GM19025 (cell line): Measurements from ENCODE around the gene SCRN1.
"Not testable (repeated sequence)": the region's sequence is repeated elsewhere in the genome, so short reads cannot be mapped to it uniquely, and the experiment has no call there.

Experiments used
- ATAC-seq: cut with Tn5 transposase; IDR thresholded peaks from one replicate; pipeline ENCODE4 v1.9.1; 2021; ENCODE audit warnings: mild to moderate bottlenecking, low read depth, moderate library complexity; ENCODE audit not compliant: unreplicated experiment

The SCRN1 gene

DNA sequence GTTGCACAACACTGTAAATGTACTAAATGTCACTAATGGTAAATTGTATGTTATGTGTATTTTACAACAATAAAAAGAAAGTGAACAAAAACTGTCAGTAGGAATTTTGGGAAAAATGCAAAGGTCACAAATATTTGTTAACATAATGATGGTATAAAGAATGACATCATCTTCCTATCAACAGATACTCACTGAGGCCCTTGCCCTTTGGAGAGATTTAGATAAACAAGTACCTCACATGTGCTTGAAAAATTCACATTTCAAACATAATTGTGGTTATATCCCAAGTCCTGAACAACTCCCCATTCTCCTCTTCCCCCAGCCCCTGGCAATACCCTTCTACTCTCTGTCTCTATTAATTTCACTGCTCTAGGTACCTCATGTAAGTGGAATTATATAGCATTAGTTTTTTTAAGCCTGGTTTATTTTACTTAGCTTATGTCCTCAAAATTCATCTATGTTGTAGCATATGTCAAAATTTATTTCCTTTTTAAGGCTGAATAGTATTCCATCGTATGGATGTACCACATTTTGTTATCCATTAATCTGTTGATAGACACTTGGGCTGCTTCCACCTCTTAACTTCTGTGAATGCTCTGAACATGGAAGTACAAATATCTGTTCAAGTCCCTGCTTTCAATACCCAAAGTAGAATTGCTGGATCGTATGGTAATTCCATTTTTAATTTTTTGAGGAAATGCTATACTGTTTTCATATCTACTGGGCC lies 92.8 kb downstream of the SCRN1 start:
- ATAC-seq: no peak

DNA sequence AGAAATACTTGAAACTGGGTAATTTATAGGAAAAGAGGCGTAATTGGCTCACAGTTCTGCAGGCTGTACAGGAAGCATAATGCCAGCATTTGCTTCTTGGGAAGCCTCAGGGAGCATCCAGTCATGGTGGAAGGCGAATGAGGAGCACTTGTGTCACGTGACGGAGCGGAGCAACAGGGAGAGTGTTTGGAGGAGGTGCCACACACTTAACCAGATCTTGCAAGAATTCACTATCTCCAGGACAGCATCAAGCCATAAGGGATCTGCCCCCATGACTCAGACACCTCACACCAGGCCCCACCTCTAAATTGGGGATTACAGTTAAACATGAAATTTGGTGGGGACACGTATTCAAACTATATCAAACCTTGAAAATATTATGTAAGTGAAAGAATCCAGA lies 94.0 kb downstream of the SCRN1 start:
- ATAC-seq: no peak

DNA sequence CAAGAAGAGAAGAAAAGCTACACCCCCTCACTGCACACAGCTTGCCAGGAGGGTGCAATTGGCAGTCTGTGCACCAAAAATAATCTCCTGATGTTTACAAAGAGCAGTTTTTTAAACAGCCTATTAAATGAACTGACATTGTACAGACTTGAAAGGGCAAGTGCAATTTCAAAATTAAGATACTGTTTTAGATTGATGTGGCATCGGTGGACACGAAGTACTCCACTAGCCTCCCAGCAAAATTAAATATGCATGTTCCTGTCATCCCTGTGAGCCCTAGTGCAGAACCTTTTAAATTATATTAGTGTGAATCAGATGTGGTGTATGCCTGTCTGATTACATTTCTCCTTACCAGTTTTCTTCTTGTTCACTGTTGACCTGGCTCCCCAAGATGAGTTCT lies 95.3 kb downstream of the SCRN1 start:
- ATAC-seq: no peak

DNA sequence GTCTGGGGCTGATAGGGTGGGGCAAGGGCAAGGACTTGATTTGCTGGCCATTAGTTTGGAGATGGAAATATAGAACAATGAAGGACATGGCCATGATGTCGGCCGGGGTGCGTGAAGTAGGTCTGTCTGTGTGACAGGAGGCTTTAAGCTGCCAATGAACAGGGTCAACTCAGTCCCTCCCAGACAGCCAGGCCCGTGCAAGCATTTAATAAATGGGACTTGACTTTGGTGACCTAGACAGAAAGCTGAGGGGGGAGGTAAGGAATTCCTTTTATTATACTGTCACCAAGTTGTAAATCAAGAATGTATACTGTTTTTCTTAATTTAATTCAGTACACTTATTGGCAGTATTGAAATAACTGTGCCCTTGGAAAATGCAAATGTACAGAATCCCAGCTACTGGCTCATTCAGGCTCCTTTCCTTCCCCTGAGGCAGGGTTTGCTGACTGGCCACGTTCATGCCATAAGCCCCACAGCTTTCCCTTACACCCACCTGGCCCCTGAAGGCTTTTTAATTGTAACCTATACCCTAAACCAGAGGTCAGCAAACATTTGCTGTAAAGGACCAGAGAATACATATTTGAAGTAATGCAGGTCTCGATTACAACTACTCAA lies 96.1 kb downstream of the SCRN1 start:
- ATAC-seq: no peak

DNA sequence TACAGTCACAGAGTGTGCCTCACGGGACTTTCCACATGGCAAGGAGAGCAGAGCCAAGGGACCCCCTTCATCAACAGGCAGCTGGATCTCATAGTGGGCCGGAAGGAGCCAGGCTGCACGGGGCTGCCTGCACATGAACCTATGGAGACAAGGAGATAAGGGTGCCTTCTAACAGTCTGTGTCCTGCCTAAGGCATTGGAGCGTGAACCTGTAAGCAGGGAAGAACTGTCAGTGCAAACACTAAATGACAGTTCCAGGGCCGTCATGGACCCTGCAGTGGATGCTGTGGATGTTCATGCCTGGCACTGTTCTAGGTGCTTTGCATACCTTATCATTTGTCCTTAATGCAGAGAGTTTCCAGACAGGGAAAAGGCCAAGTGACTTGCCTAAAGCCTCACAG lies 97.4 kb downstream of the SCRN1 start:
- ATAC-seq: no peak

DNA sequence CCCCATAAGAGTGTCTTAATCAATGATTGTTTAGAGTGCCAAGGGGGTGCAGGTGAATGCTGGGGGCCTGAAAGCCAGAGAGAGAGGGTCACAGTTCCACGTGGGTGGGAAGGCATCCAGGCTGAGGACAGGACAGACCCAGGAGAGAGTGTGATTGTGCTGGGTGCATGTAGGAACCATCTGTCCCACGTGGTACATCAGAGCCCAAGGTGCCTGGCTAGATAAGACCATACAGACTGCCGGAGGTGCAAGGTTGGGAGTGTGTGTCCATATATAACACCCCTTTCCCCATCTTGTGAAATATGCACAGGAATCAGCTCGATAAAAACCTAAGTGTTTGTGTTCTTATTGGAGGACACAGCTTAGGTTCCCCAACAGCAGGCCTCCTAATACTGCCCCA lies 97.8 kb downstream of the SCRN1 start:
- no peak for ATAC-seq

DNA sequence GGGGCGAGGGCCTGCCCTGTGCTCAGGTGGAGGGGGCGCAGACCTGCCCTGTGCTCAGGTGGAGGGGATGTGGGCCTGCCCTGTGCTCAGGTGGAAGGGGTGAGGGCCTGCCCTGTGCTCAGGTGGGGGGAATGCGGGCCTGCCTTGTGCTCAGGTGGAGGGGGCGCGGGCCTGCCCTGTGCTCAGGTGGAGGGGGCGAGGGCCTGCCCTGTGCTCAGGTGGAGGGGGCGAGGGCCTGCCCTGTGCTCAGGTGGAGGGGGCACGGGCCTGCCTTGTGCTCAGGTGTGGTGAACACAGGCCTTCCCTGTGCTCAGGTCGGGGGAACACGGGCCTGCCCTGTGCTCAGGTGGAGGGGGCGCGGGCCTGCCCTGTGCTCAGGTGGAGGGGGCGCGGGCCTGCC lies 98.8 kb downstream of the SCRN1 start:
- not testable (repeated sequence) for ATAC-seq

DNA sequence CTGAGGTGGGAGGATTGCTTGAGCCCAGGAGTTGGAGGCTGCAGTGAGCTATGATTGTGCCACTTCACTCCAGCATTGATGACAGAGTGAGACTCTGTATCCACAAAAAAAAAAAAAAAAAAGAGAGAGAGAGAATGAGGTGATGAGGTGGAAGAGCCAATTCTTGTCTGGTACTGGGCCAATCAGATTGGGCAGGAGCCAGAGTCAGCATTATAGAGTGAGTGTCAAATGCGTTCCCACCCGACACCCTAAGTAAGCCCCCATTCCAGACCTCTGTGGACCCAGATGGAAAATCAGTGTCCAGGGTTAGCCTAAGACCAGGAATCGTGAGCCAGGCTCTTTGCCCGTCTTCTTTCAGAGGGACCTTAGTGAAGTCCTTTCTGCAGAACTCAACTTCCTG lies 99.3 kb downstream of the SCRN1 start:
- ATAC-seq: no peak

DNA sequence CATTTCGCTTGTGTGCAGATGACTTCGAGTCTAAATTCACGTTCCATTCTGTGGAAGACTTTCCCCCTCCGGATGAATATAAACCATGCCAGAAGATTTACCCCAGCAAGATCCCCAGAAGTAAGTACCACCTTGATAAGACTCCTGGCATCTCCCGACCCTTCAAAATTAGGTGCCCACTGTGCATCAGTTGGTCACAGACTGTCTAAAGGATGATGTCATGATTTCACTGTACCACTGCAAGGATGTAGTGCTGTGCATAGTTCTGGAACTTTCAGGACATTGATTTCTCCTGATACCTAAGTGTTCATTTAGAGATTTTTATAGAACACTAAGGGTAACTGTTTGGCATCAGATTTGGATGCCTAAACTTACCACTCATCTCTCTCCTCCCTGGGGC lies 100.3 kb downstream of the SCRN1 start:
- ATAC-seq: no peak

DNA sequence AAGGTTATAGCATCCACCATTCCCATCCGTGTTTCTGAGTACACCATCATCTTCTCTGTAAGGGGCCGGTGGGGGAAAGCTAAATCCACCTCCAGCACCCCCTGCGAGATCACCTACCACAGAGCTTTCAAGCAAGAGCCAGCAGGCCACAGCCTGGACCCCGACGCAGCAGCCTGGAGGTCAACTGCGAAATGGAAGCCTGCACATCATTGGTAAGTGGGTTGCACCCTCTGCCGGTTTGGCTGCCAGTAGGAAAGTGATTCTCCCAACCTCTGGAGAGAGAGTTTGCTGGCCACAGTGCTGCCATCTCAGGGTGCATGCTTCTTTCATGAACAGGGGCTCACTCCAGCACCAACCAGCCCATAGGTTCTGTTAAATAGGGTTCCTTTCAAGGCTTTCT lies 101.6 kb downstream of the SCRN1 start:
- no peak for ATAC-seq

DNA sequence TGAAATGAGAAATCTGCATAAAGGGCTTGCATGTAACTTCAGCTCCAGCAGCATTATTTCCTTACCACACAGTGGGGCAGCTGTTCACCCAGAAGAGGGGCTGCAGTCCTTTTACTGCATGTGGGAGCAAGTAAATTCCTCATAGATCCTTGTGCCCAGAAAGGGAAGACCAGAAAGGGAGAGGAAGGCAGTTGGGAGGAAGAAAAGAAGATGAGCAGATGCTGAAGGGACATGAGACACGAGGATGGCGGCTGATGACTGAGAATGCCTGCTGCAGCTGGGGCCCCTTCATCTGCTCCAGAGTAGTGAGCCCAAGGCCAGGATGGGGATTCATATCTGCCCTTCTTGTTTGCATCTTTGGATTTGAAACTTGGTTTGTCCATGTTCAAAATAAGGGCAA lies 102.8 kb downstream of the SCRN1 start:
- ATAC-seq: no peak

DNA sequence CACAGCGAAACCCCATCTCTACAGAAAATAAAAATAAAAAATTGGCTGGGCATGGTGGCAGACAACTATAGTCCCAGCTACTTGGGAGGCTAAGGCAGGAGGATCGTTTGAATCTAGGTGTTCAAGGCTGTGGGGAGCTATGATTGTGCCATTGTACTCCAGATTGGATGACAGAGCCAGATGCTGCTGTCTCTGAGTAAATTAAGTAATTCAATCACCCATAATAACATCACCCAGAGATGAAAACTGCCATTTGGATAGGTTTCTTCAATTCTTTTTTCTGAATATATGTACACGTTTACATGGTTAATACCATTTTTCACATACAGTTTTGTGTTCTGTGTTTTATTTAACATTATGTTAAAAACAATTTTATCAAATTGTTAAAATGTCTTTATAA lies 104.0 kb downstream of the SCRN1 start:
- no peak for ATAC-seq

DNA sequence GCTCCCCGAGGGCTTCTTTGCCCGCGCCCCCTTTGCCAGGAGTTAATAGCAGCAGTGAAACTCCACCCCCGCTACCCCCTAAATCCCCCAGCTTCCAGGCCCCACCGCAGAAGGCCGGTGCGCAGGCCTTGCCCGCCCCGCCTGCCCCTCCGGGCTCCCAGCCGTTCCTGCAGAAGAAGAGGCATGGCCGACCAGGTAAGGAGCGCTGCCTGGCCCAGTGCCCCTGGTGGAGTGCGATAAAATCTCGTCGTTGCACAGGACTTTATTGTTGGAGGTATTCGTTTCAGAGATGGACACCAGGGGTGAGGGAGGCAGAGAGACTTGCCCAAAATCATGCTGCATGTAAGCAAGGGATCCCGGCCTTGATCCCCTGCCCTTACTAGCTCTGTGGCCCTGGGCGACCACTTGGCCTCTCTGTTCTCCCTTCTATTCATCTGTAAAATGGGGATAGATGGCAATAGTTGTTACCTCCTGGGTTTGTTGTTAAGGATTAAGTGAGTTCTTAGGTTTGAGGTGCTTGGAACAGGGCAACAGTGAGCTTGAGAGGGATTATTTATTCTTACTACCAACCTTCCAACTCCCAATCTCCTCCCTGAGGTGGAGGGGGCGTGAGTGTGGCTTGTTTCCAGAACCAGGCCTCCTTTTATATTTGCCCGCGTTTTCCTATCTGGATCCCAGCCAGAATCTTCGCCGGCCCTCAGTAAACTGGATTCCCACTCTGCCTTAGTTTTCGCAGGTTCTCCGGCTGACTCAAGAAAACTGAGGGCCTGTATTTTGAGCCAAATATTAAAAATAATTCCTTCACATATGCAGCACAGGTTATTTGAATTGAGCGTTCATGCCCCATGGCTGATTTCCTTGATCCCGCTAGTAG lies 105.0 kb downstream of the SCRN1 start:
- ATAC-seq: no peak

DNA sequence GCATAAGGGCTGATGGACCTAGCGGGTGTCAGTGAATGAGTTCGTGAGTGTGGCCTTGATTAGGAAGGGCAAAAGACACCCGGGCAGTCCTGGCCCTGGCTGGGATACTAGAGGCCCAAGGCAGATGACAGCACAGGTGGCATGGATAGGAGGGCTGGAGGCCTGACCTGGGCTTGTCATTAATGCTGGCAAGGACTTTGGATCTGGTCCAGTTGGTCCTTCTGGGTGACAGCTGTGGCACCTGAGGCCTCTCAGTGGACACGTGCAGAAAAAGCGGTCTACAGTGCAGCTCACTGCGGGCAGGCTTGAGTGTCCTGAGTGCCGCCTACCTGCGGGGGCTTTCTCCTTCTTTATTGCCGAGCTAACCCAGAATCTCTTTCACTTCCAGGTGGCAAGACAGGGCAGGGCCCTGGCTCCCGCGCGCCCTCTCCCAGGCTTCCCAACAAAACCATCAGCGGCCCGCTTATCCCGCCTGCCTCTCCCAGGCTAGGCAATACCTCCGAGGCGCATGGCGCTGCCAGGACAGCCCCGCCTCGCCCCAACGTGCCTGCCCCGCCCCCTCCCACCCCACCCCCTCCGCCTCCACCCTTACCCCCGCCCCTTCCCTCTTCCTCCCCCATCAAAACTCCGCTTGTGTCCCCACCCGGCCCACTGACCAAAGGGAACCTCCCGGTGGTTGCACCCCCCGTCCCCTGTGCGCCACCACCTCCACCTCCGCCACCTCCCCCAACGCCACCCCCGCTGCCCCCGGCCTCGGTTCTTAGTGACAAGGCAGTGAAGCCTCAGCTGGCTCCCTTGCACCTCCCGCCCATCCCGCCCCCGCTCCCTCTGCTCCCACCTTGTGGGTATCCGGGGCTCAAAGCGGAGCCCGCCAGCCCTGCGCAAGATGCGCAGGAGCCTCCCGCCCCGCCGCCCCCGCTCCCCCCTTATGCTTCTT lies 105.9 kb downstream of the SCRN1 start:
- no peak for ATAC-seq

DNA sequence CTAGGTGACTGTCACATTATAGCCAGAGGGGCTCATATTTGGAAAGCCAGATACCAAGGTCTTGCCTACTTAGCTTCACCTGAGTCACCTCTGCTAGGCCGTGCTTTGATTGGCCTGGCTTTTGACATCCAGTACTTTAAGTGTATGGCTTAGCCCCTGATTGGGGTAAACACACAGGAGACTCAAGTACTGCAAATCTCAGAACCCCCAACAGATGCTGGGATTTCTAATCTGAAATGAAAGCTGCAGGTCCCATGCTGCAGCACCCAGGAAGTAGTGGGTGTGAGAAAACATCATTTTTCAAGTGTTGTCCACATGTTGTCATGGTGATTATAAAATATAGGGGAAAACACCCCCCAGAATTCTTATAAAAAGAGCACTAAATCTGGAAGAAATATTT lies 107.1 kb downstream of the SCRN1 start:
- ATAC-seq: no peak

DNA sequence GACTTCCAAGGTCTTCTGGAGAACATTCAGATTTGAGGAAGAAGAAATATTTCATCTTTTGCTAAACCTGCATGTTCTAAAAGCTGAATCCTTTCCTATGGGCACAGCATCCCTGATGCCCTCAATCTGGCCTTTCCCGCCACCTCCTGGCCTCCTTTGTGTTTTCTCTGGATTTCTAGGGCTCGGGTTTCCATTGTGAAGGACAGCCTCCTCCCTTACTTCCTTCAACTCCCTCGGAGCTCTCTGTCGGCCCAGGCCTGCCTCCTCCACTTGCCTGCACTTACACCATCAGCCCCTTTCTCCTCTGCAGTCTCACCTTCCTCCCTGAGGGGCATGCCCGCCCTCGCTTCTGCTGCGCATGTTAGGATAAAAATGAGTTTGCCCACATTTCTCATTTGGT lies 107.9 kb downstream of the SCRN1 start:
- no peak for ATAC-seq

DNA sequence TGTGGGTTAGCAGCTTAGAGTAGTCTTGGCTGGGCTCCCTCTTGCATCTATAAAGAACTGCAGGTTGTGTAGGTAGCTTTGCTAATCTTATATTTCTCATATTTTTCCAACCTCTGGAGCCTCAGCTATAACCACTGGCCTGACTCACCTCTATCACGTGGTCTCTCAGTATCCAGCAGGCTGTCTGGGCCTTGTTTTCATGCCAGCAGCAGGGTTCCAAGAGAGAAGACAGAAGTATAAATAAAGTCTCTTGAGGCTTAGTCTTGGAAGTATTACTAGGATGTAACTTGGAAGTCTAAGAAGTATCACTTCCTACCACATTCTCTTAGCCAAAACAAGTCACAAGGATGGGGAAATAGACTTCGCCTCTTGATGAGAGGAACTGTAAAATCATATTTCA lies 110.0 kb downstream of the SCRN1 start:
- ATAC-seq: no peak

DNA sequence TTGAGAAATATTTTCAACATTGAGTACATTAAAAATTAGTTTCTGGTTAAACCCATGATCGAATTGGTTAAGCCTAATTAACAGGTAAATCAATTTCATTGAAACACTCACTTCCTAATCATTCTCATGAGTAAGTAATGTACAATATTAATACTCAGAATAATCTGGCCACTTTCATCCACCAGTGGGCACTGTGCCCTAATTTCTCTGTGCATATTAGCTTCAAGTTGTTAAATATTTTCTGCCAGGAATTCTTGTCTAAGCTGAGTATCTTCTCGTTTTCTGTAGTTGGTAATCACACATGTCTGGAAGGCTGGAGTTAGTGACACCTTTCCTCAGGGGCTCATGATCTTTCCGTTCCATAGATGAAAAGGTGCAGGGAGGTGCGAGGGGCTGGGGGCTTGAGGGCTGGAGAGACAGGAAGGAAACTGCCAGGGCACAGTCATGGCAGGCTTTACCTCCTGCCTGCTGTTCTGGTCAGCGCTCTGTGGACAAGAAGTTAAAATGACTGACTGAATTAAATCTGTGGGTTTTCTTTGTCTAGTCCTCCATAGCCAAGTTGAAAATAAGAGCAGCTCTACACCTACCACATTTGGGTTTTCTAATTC lies 111.4 kb downstream of the SCRN1 start:
- ATAC-seq: no peak

DNA sequence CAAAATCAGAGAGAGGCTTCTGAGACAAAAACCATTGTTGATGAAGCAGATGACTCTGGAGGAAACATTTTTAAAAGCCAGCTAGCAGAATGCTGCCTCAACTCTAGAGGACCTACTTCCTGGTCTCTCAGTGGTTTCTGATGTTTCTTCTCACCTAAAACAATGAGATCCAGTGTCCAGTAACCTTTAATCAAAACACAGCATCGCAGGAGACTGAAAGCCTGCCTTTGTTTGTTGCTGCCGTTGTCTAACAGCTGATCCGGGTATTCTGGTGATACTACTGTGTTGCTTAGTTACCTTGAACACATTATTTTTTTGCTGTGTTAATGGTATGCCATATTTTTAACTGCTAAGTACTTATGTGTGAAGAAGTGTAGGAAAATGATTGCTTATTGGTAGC lies 112.4 kb downstream of the SCRN1 start:
- no peak for ATAC-seq

DNA sequence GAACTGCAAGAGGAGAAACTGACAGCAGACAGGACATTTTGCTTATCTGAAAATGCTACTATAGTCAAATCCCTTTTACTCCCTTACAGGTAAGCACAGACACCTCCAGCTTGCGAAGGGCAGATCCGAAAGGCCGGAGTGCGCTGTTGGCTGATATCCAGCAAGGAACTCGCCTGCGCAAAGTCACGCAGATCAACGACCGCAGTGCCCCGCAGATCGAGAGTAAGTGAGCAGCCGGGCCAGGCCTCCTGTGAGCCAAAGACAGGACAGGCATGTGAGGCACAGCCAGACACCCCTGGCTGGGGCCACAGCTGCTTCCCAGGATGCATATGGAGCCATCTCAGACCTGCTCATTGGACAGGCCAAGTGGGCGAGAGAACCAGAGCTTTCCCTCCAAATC lies 113.9 kb downstream of the SCRN1 start:
- no peak for ATAC-seq
